ENCODE data around the gene COPS8. TPM values are rescaled to one million over a fixed set of nuclear protein-coding genes. Genes with fewer than 3 reads are reported as not detected.

COPS8 gene
- total RNA-seq, 1 experiment from 2014 or later = 87.4 TPM

- ChIA-PET CTCF (no interaction called here), POLR2A (ENCODE audit: low non-redundant PET) (no interaction called here)
- DNase-seq (ENCODE audit: low spot score) = no peak
- Histone ChIP-seq H3K27ac (ENCODE audit: low read depth, low read length, poor library complexity, severe bottlenecking) (no peak overlapping the region), H3K9me3 (ENCODE audit: low read depth, low read length, poor library complexity, severe bottlenecking) (no peaks in the 10 kb centered on the region), H3K4me1 (ENCODE audit: insufficient read depth, low read length, poor library complexity, severe bottlenecking) (no peaks in the 10 kb centered on the region), H3K36me3 (ENCODE audit: insufficient read depth, low read length, poor library complexity, severe bottlenecking) (no peaks in the 10 kb centered on the region), H3K4me3 (ENCODE audit: low read depth, low read length, poor library complexity, severe bottlenecking) (no peak overlapping the region), H3K27me3 (replicated peaks; ENCODE audit: insufficient read depth, low read depth, low read length, poor library complexity) (no peaks in the 10 kb centered on the region)
- TF ChIP-seq EZH2 (IDR thresholded peaks at IDR 0.05; ENCODE audit: borderline replicate concordance, low read depth, low read length, poor library complexity, severe bottlenecking) (no peak), CTCF (conservative IDR thresholded peaks at IDR 0.05; ENCODE audit: low read depth, low read length) (no peak)
- intact Hi-C loops (cut with micrococcal nuclease; ENCODE audit: unreplicated experiment) = loop anchor here (10.0 kb wide), 1 partner anchor 882 kb away; no protein-coding TSS in a partner anchor
- BruUV-seq (replicated peaks) = no TSS peak
These were observed 19.3 kb upstream of the COPS8 start for GRCh38 chr2:237066396-237066795.

- Histone ChIP-seq H3K27me3 (replicated peaks; ENCODE audit: insufficient read depth, low read depth, low read length, poor library complexity) (no peaks in the 10 kb centered on the region), H3K36me3 (ENCODE audit: insufficient read depth, low read length, poor library complexity, severe bottlenecking) (no peaks in the 10 kb centered on the region), H3K27ac (ENCODE audit: low read depth, low read length, poor library complexity, severe bottlenecking) (no peak overlapping the region), H3K4me1 (ENCODE audit: insufficient read depth, low read length, poor library complexity, severe bottlenecking) (no peaks in the 10 kb centered on the region), H3K4me3 (ENCODE audit: low read depth, low read length, poor library complexity, severe bottlenecking) (no peak overlapping the region), H3K9me3 (ENCODE audit: low read depth, low read length, poor library complexity, severe bottlenecking) (no peaks in the 10 kb centered on the region)
- intact Hi-C loops (cut with micrococcal nuclease; ENCODE audit: unreplicated experiment) = loop anchor here (10.0 kb wide), 1 partner anchor 883 kb away; no protein-coding TSS in a partner anchor
- DNase-seq (ENCODE audit: low spot score) = no peak
- no peak for TF ChIP-seq CTCF (conservative IDR thresholded peaks at IDR 0.05; ENCODE audit: low read depth, low read length)
- TF ChIP-seq EZH2 (IDR thresholded peaks at IDR 0.05; ENCODE audit: borderline replicate concordance, low read depth, low read length, poor library complexity, severe bottlenecking) = no peak
- CTCF ChIA-PET = no interaction called here
- POLR2A ChIA-PET (ENCODE audit: low non-redundant PET) = no interaction called here
- no TSS peak for BruUV-seq (replicated peaks)
These were observed 17.6 kb upstream of the COPS8 start for GRCh38 chr2:237068005-237068576.

GRCh38 chr2:237072067-237072931 lies 13.4 kb upstream of the COPS8 start:
- H3K4me3 ChIP-seq (ENCODE audit: low read depth, low read length, poor library complexity, severe bottlenecking) = no peak overlapping the region
- no peaks in the 10 kb centered on the region for H3K4me1 ChIP-seq (ENCODE audit: insufficient read depth, low read length, poor library complexity, severe bottlenecking)
- BruUV-seq (replicated peaks) = no TSS peak
- intact Hi-C loops (cut with micrococcal nuclease; ENCODE audit: unreplicated experiment) = loop anchor here (1.0 to 5.0 kb wide), 2 partner anchors 719 to 1295 kb away; no protein-coding TSS in a partner anchor
- H3K9me3 ChIP-seq (ENCODE audit: low read depth, low read length, poor library complexity, severe bottlenecking) = no peaks in the 10 kb centered on the region
- ChIA-PET CTCF (no interaction called here), POLR2A (ENCODE audit: low non-redundant PET) (no interaction called here)
- no peak overlapping the region for H3K27ac ChIP-seq (ENCODE audit: low read depth, low read length, poor library complexity, severe bottlenecking)
- H3K27me3 ChIP-seq (replicated peaks; ENCODE audit: insufficient read depth, low read depth, low read length, poor library complexity) = peaks cover 4% of the 10 kb centered on the region
- no peaks in the 10 kb centered on the region for H3K36me3 ChIP-seq (ENCODE audit: insufficient read depth, low read length, poor library complexity, severe bottlenecking)
- peak; percentile 75 for DNase-seq (ENCODE audit: low spot score)
- TF ChIP-seq CTCF (conservative IDR thresholded peaks at IDR 0.05; ENCODE audit: low read depth, low read length) (peak; percentile 94), EZH2 (IDR thresholded peaks at IDR 0.05; ENCODE audit: borderline replicate concordance, low read depth, low read length, poor library complexity, severe bottlenecking) (no peak)
